ENCODE measurements around the gene SYNE1.
A peak's percentile ranks its signal among the peaks of the same experiment; 100 is the strongest.
"Not testable (repeated sequence)": the region's sequence is repeated elsewhere in the genome, so short reads cannot be mapped to it uniquely, and the experiment has no call there.

The SYNE1 gene

DNA sequence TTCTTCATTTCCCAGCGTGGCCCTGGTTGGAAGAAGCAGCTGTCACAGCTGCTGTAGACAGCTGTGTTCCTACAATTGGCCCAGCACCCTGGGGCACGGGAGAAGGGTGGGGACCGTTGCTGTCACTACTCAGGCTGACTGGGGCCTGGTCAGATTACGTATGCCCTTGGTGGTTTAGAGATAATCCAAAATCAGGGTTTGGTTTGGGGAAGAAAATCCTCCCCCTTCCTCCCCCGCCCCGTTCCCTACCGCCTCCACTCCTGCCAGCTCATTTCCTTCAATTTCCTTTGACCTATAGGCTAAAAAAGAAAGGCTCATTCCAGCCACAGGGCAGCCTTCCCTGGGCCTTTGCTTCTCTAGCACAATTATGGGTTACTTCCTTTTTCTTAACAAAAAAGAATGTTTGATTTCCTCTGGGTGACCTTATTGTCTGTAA lies 537.0 kb downstream of the SYNE1 start:
- peak; percentile 29 for DNase-seq (ENCODE audit: low read depth, low spot score)

DNA sequence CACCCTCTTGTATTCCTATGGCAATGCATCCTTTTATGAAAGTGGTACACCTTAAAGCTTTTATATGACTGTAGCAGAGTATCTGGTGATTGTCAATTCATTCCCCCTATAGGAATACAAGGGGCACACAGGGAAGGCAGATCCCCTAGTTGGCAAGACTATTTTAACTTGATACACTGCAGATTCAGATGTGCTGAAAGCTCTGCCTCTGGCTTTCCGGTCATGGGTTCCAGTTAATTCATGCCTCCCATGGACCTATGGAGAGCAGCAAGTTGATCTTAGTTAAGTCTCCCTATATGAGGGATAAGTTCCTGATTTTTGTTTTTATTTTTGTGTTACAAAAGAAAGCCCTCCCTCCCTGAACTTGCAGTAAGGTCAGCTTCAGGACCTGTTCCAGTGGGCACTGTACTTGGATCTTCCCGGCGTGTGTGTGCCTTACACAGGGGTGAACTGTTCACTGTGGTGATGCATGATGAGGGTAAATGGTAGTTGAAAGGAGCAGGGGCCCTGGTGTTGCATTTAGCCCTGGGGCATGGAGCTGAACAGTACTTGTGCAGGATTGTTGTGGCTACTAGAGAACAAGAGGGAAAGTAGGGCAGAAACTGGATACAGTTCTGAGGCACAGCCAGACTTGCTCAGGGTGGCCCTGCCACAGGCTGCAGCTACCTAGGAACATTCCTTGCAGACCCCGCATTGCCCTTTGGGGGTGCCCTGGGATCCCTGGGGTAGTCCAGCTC lies 537.5 kb downstream of the SYNE1 start:
- peak; percentile 62 for DNase-seq (ENCODE audit: low read depth, low spot score)

DNA sequence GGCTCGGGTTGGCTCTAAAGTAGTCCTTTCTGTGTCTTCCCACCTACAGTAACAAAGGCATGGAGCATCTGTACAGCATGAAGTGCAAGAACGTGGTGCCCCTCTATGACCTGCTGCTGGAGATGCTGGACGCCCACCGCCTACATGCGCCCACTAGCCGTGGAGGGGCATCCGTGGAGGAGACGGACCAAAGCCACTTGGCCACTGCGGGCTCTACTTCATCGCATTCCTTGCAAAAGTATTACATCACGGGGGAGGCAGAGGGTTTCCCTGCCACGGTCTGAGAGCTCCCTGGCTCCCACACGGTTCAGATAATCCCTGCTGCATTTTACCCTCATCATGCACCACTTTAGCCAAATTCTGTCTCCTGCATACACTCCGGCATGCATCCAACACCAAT lies 538.5 kb downstream of the SYNE1 start:
- no peak for DNase-seq (ENCODE audit: low read depth, low spot score)

DNA sequence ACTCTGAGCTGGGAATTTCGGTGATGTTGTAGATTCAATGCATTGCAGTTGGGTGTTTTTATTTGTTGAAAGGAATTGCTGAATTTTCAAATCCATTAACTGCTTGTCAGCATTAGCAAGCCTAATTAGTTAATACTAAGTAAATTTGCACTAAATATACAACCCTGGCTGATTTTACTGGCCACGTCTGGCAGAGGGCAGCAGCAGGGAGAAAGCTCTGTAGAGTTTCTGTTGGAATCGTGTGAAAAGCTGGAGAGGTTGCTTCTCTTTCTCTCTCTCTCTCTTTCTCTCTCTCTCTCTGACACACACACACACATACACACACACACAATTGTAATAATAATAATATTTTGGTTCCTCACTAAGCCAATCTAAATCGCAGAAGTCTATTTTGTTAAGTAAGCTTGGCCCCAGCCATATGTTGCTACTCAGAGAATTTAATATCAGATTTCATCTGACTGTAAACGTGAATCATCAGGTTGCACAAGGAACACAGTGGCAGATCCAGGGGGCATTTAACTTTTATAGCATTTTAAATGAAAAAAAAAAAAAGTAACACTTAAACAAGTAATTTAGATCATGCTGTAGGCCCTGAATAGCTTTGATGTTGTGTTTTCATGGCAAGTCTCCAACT lies 540.2 kb downstream of the SYNE1 start:
- no peak for DNase-seq (ENCODE audit: low read depth, low spot score)

DNA sequence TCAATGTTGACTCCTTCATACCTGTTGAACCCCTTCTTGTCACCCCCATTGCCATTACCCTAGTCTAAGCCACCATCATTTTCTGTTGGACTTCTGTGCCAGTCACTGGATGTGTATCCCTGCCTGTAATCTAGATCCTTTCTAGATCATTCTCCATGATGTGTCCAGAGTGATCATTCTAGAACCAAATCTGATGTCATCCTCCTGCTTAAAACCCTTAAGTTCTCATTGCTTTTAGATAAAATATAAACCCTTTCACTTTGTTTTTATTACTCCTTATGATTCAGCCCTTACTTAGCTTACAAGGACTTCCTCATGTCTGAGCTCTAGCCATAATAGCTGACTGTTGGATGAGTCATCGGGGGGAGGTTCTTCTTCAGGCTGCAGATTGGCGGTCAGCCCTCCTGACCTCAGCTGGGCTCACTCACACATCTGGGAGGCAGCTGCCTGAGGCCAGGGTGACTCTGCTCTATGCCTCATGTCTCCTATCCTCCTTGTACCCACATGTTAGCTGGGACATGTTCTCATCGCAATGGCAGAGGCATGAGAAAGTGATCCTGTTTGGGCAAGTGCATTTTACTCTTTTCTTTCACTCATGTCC lies 542.1 kb downstream of the SYNE1 start:
- DNase-seq (ENCODE audit: low read depth, low spot score) = peak; percentile 76

DNA sequence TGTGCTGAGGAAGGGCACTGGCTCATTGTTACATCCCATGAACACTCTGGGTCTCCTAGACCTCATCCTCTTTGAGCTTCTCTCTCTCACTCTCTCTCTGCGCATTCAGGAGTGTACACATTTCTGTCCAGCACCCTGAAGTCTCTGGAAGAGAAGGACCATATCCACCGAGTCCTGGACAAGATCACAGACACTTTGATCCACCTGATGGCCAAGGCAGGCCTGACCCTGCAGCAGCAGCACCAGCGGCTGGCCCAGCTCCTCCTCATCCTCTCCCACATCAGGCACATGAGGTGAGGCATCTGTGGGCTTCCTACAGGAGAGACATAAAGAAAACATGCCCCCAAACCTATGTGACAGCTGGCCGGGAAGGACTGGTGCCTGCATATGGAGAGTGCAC lies 542.9 kb downstream of the SYNE1 start:
- no peak for DNase-seq (ENCODE audit: low read depth, low spot score)

DNA sequence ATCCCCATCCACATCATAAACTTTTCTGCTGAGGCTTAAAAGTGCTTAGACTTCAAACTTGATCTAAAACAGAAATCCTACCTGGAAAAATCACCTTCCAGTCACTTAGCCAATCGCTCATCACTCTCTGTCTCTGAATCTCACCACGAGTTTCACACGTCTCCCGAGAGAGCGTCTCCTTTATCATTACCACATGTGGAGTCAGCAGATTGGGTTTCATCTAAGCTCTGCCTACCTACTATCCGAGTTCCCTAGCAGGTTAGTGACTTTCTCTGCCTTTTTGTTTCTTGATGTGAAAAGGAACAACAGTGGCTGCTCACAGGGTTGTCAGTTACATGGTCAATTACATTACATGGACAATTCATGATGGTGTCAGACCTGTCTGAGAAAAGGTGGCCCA lies 543.5 kb downstream of the SYNE1 start:
- DNase-seq (ENCODE audit: low read depth, low spot score) = no peak

DNA sequence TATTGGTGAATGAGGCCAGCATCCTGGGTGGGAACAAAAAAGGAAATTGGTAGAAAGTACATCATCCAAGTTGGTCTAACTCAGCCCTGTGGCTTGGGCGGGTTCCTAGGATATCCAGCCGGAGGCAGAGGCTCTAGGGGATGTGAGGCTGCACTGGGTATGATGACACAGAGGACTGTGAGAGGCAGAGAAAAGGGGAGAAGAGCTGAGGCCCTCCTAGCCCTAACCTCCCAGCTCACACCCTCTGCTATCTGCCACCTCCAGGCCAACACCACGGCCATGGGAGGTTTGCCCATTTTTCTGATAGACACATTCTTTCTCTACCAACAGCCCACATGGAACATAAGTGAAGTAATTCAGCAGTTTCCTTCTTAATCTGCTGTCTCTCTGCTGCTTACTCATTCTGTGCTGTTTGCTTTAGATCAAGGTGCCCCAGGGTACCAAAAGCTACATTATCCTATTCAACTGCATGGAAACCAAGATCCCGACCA lies 545.3 kb downstream of the SYNE1 start:
- DNase-seq (ENCODE audit: low read depth, low spot score) = no peak

DNA sequence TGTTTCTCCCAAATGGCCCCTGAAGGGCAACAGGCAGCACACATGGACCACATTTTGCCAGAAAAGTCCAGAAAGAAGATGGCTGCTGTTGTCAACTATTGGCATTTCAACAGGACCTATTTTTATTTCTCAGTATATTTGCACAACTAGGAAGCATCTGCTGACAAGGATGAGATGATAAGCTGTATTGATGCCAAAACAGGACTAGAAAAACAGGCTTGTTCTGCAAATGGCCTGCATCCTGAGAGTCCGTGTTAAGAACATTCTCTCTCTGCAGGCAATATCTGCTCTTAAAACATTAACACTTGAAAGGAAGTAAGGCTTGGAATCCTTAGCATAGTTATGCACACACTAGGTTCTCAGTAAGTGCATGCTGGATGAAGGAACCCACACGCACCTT lies 546.0 kb downstream of the SYNE1 start:
- DNase-seq (ENCODE audit: low read depth, low spot score) = no peak

DNA sequence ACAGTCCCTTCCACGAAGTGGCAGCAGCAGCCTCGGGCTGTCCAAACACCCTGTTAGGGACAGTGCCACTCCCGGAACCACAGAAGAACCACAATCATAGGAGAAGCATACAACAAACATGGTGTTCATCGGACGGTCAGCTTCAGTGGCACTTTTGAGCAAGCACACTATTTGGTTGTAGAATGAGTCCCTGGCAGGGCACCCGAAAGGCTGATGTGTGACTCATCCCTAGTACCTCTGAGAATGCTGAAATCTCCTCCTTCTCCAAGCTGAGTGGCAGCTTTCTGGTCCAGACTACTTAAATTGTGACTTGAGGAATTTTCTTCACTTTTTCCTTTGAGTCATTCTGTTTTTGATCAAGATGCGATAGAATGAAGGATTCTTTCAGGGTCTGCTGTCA lies 547.2 kb downstream of the SYNE1 start:
- DNase-seq (ENCODE audit: low read depth, low spot score) = no peak

DNA sequence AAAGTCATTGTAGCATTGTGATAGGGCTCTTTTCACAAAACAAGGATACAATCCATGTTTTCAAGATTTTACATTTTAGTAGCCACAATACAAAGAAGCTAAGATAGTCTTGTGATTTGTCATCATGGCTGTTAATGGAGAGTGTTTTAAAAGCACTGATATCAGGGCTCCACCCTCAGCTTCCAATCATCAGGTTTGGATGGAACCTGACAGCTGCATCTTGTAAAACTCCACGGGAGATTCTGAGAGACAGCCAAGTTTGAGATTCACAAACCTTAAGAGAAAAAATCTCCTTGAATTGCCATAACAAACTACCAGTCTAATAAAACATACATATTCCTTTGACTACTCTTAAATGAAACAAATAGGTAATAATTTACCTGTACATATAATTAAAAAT lies 549.5 kb downstream of the SYNE1 start:
- no peak for DNase-seq (ENCODE audit: low read depth, low spot score)

DNA sequence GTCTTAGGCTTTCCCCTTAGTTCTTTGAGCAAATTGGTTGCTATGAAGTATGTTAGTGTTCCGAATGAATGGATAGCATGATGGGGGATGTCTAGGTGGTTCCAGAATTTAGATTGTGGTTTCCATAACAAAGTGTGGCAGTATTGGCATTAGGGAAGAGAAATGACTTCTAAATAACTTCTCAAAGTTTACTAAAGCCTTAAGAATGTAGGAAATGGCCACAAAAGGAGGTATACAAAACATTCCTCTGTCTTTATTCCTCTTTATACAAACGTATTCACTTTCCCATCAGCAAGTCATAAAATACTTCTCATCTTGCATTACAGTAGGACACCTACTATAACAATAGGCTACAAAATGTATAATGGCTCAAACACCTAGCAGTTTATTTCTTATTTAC lies 550.1 kb downstream of the SYNE1 start:
- no peak for DNase-seq (ENCODE audit: low read depth, low spot score)

DNA sequence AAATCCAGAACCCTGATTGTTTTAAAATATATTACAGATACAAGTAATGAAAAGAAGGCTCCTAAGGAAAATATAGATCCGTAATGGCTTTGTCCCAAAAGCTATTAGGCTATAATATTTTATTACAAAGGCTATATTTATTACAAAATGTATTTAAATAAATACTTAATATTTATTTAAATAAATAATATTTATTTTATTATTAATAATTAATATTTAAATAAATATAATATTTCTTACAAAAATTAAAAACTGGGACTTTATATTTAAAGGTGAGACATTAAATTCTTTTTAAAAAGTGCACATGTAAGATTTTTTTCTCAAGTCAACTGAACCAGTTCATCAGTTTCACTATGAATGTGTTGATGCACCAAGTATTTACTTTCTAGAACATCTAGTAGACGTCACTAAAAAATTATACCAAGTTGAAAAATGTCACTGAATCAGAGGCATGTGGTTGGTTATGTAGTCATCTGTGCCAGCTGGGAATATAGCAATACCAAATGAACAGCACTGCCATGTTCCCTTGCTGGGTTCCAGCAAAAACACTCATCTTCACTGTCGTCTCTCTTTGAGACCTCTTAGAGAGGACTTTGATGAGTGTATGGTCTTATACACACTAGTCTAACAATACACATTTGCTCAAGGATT lies 550.8 kb downstream of the SYNE1 start:
- no peak for DNase-seq (ENCODE audit: low read depth, low spot score)

DNA sequence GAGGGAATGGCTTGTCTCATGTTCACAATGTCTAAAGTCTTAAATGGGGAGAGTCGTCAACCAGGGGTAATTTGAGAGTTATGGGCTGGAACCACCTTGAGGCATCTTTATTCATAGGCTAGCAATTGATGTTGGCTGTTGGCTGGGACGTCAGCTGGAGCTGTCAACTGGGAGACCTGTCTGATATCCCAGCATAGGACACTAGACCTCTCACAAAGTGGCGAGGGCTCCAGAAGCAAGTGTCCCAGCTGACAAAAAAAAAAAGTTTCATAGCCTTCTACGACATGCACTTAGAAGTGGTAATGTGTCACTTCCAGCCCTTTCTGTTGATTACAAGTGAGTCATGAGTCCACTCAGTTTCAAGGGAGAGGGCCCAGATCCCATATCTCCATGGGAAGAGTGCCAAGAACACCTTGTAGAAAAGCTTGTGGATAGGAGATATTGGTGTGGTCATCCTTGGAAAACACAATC lies 551.7 kb downstream of the SYNE1 start:
- no peak for DNase-seq (ENCODE audit: low read depth, low spot score)

DNA sequence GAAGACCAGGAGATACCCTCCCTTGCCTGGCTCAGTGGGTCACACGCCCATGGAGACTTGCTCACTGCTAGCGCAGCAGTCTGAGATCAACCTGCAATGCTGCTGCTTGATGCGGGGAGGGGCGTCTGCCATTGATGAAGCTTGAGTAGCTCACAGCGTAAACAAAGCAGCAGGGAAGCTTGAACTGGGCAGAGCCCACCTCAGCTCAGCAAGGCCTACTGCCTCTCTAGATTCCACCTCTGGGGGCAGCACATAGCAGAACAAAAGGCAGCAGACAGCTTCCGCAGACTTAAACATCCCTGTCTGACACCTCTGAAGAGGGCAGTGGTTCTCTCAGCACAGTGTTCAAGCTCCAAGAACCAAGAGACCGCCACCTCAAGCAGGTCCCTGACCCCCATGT lies 558.4 kb downstream of the SYNE1 start:
- peak; percentile 87 for DNase-seq (ENCODE audit: low read depth, low spot score)

DNA sequence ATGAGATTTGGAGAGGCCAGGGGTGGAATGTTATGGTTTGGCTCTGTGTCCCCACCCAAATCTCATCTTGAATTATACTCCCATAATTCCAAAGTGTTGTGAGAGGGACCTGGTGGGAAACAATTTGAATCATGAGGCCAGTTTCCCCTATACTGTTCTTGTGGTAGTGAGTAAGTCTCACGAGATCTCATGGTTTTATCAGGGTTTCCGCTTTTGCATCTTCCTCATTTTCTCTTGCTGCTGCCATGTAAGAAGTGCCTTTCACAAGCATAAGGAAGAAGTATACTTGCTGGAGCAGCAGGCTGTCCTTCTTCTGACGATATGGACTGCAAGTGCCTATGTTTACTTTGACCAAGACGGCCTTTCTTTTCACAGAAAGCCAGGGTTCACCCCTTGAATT lies 559.2 kb downstream of the SYNE1 start:
- no peak for DNase-seq (ENCODE audit: low read depth, low spot score)

DNA sequence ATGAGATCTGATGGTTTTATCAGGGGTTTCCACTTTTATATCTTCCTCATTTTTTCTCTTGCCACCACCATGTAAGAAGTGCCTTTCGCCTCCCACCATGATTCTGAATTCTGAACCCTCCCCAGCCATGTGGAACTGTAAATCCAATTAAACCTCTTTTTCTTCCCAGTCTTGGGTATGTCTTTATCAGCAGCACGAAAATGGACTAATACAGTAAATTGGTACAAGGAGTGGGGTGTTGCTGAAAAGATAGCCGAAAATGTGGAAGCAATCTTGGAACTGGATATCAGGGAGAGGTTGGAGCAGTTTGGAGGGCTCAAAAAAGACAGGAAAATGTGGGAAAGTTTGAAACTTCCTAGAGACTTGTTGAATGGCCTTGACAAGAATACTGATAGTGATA lies 560.9 kb downstream of the SYNE1 start:
- DNase-seq (ENCODE audit: low read depth, low spot score) = not testable (repeated sequence)

DNA sequence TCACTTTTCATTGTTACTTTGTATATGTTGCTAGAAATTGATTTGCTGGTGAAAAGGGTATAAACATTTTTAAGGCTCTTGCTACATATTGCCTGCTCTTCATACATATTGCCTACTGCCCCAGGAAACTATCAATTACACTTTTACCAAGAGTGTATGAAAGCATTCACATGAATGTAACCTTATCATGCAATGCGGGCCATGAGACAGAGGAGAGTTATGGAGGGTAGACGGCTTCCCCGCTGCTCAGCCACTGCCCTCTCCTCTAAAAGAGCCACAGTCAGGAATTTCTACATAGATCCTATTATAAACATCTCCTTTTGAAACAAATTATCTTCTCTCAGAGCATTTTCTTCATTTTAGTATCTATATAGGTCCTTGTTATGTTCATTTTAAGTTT lies 565.3 kb downstream of the SYNE1 start:
- DNase-seq (ENCODE audit: low read depth, low spot score) = no peak

Data from ELF-1 (cell line).